Measurements from ENCODE around the gene TSPOAP1.

Gene TSPOAP1, protein sequence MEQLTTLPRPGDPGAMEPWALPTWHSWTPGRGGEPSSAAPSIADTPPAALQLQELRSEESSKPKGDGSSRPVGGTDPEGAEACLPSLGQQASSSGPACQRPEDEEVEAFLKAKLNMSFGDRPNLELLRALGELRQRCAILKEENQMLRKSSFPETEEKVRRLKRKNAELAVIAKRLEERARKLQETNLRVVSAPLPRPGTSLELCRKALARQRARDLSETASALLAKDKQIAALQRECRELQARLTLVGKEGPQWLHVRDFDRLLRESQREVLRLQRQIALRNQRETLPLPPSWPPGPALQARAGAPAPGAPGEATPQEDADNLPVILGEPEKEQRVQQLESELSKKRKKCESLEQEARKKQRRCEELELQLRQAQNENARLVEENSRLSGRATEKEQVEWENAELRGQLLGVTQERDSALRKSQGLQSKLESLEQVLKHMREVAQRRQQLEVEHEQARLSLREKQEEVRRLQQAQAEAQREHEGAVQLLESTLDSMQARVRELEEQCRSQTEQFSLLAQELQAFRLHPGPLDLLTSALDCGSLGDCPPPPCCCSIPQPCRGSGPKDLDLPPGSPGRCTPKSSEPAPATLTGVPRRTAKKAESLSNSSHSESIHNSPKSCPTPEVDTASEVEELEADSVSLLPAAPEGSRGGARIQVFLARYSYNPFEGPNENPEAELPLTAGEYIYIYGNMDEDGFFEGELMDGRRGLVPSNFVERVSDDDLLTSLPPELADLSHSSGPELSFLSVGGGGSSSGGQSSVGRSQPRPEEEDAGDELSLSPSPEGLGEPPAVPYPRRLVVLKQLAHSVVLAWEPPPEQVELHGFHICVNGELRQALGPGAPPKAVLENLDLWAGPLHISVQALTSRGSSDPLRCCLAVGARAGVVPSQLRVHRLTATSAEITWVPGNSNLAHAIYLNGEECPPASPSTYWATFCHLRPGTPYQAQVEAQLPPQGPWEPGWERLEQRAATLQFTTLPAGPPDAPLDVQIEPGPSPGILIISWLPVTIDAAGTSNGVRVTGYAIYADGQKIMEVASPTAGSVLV (N-terminal part only)
- 160 to 191 reads per million in 2 donors for total RNA-seq

DNA sequence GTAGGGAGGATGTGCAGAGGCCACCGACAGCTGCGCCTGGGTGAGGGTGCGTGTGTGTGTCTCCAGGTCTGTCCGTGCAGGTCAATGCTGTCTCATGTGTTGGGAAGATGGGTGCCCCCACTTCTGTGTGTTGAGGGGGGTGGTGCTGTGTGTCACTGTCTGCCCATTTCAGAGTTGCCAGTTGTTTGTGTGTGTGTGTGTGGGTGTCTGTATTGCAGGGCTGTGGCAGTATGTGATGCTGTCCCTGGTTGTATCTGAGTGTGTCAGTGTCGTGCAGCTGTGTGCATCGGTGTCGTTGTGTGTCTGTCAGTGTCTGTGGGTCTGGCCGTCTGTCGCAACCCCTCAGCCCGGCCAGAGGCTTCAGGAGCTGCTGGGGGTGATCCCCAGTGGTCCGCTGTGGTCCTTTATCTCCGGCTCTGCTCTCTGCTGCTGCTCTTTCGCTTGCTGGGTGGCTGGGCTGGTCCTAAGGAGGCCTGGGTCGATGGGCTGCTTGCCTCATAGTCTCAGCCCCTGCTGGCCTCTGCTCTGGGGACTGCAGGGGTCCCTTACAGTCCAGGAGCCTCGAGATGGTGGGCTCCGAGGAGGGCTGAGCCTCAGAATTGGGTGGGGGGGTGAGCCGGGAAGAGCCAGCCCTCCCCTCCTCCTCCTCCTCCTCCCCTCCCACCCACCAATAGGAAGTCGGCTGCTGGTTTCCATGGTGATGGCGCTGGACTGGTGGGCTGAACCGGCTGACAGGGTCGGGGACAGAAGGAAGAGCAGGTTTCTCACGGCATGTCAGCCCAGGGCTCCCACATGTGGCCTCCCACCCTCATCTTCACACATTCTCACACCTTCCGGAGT is at the start of gene TSPOAP1:
TSPOAP1 (minus strand) TSS at position 601 of the 840 bp plus-strand sequence. CDS start 875 bp downstream, outside the sequence.
- peak; percentile 31 for DNase-seq

DNA sequence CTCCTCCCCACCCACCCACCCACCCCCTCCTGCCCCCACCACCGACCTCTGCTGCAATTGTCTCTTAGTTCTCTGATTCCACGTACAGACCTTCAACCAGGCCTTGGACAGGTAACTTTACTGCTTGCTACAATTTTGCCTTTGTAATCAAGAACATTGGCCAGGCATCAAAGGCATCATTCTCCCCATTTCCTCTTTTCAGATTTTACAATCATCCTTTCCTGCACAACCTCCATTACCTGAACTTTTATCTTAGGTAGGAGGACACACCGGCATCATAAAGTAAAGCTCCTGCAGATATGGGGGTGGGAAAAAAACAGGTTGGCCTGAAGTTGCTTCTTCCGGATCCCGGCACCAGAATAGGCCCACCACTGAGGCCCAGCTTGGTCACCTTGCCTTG is 49.1 kb upstream of the TSPOAP1 start:
- DNase-seq, result no peak

DNA sequence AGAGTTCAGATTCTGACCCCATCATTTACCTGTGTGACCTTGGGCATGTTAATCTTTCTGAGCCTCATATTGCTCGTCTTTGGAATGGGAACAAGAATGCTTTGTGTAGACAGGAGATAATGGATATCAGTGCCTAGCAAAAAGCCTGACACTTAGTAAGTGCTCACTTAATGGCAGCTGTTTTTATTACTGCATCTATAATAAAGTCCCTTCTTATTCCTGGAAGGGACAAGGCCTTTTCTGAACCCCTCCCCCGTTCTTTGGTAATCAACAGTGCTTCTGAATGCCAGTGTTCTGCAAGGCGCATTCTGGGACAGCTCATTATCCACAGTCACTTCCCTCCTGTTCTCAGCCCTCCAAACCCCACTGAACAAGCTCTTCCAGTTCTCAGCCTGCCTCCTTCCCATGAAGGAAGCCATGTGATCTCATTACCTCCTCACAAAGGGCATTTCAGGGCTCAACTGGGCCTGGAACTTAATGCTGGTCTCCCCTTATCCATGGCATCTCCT is 48.6 kb upstream of the TSPOAP1 start:
- DNase-seq, result no peak

DNA sequence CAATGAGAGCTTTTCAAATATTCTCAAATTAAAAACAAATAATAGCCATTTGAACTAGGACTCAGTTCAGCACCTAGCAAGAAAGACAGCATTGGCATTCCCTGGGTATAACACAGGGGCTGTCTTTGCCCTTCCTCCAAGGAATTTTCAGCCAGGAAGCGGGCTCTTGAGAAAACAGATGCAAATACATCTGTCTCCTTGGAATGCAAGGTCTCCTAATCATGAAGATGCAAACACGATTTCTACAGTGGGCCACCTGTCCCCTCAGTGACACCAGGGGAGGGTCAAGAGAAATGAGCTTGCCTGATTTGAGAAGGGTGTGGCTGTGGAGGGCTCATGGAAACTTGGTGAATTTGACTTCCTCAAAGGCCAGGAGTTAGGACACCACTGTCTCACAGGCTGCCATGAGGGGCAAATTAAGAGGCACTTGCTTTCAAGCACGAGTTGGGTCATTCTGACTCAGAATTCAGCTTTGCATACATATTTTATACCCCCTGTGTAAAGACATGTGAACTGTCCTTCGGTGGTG is 47.9 kb upstream of the TSPOAP1 start:
- DNase-seq, result no peak

DNA sequence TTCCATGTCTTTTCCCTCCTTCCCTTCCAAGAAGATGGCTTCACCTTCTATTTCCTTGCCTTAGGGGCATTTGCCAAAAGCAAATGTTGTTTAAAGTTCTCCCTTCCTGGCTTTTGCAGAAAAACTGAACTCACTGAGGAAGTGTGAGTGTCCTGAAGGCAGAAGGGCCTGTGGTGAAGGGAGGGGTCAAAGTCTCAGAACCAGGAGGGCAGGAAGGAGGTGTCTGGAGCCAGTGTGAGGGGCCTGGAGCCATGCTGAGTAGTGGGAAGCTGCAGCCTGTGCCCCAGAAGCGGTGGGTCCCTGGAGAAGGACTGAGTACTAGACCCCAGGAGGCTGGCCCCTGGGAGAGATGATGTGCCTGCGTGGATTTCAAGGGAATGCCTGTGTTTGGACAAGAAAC is 47.2 kb upstream of the TSPOAP1 start:
- DNase-seq, result no peak

DNA sequence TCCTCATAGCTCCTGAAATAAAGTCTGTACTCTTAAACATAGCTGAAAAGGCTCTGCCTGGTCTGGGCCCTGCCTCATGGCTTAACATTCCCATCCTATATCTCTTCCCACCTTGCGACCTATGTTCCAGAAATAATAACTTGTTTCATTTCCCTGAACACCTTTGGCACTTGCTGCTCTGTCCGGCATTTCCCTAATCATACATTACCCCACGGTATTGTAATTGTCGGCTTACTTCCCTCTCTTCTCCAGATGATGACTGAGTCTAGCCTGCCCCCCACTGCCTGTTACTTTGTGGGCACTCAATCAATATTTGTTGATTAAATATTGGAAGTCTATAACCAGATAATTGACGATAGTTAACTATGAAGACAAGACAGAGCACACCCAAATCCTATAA is 46.7 kb upstream of the TSPOAP1 start:
- DNase-seq, result no peak

DNA sequence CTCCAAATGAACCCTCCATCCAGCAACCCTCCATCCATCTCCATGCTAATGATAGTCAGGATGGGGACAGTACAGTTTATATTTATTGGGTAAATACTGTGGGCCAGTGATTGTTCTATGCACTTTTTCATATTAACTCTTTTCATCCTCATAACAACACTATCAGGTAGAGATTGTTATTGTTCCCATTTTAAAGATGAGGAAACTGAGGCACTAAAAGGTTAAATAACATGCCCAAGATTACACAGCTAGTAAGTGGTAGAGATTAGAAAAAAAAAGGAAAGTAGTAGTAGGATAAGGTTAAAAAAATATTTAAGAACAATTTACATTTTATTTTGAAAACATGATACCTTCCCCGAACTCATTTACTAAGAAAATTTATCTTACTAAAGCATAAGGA is 45.3 kb upstream of the TSPOAP1 start:
- DNase-seq, result no peak

DNA sequence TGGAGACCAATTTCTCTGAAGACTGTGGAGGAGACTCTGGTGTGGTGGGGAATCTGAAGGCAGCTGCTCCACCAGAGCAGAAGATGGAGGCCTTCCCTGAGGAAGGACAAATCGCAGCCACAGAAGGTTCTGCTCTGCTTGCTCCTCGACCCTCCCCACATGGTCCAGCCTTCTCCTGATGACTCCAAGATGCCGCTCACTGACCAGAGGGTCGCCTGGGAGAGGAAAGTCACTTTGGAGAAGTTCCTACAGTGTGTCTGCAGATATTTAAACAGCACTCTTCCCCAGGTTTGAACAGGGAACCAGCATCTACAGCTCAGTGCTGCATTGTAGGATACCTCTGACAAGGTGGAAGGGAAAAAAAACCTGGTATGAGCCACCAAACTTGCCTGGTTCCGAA is 44.4 kb upstream of the TSPOAP1 start:
- no peak for DNase-seq

DNA sequence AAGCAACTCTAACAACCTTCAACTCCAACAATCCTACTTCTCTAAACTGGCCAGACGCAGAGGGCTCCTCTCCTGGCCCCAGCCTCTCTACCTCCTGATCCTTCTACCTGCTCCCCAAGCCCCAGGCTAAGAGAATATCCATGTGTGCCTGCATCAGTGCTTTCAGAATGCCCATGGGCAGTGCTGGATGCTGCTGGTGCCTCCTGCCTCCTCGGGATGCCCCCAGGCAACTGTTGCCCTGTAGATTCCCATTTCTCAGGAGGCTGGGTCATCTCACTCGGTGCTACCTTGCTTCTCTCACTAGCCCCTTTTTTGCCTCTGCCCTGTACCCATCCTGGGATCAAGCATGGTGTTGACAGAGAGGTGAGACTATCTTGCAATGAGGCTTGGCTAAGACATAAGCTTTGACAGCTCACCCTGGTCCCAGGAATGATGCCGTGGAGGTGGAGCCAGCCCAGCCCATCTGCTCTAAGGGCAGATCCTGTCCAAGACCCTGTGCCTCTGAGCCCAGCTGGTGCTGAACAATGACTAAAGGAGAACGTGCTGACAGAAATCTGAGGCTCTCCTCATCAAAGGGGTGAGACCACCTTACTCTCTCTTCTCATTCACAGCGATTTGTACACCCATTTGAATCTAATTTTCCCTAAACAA is 42.8 kb upstream of the TSPOAP1 start:
- DNase-seq, result no peak

DNA sequence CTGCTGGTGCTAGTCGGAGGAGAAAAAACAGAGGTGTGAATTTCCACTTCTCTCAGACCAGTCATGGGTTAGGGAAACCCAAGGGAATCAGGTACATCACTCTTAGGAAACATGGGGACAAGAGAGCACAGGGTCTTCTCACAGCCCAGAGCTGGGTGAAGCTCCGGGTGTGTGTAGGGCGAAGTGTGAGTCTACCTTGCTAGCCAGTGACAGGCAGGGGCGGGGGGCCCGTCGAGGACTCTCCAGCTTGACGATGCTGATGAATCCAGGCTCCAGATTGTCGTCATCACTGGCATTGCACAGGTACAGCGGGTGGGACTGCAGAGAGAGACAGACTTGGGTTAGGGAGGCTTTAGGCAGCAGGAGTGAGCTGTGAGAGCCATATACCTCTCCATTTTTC is 42.1 kb upstream of the TSPOAP1 start:
- DNase-seq, result no peak

DNA sequence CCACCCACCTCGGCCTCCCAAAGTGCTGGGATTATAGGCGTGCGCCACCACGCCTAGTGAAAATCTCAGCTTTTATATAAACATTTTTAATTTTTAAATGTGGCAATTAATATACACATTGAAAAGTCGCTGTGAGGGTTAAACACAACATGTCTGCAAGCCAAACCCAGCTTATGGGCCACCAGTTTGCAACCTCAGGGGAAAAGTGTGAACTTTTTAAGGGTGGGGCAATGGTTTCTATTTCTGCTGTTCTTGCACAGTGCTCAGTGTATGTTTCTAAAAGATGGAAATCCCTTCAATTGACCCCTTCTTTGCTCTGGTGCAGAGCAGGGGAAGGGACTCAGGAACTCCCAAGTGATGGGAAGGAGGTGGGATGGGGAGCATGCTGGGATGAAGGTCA is 41.7 kb upstream of the TSPOAP1 start:
- no peak for DNase-seq

DNA sequence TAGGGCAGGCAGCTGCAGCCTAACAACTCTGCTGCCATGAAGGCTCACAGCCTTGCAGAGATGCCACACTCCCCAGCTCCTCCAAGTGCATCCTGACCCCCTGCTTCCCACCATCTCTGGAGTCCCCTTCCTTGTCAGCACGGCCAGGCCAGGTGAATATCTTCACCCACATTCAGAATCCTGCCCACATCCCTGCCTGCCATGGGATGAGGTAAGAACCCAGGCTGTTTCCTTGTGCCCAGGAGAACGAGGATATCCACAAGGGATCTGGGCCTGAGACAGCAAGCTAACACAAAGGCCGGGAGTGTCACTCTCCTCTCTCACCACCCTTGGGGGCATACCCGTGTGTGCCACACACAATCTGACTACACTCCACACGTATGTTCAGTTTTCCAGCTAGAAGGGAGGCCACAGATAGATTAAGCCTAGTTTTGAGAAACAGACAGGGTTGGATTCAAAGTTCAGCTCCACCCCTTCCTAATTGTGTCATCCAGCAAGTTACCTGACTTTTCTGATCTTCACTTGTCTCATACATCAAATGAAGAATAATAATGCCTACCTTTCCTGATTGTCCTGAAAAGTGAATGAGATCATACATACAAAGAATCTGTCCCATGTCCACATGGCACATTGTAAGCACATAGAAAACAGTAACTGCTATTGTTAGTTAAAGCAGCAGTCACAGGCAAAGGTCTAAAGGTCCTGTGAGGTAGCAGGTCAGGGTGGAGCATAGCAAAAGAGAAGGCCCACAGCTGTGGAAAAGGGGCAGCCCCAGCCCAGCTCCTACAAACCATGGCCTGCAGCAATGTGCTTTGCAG is 40.8 kb upstream of the TSPOAP1 start:
- DNase-seq, result no peak

DNA sequence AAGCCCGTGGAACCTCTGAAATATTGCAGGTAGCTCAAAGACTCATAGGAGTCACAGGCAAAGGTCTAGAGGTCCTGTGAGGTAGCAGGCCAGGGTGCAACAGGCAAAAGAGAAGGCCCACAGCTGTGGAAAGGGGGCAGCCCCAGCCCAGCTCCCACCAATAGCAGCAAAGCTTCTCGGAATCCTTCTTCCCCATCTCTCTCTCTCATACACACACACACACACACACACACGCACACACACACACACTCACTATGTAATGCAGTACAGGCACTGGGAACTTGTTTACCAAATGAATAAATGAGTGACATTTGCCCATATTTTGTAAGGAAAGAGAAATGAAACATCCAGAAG is 40.2 kb upstream of the TSPOAP1 start:
- DNase-seq, result no peak

DNA sequence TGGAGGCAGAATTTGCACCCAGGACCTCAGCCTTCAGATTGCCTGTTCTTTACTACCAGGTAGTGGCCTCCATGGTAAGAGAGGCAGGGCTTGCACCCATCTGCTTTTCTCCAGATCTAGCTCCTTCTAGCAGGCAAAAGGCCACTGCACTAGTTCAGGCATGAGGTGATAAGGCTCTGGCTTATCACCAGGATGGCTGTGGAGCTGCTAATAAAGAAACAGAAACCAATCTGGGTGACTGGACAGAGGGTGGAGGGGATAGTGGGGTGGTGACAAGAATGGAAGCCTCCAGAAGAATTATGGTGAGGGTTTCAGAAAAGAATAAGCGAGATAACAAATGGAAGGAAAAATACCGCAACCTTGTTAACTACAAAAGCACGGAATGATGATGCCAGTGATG is 38.9 kb upstream of the TSPOAP1 start:
- no peak for DNase-seq

DNA sequence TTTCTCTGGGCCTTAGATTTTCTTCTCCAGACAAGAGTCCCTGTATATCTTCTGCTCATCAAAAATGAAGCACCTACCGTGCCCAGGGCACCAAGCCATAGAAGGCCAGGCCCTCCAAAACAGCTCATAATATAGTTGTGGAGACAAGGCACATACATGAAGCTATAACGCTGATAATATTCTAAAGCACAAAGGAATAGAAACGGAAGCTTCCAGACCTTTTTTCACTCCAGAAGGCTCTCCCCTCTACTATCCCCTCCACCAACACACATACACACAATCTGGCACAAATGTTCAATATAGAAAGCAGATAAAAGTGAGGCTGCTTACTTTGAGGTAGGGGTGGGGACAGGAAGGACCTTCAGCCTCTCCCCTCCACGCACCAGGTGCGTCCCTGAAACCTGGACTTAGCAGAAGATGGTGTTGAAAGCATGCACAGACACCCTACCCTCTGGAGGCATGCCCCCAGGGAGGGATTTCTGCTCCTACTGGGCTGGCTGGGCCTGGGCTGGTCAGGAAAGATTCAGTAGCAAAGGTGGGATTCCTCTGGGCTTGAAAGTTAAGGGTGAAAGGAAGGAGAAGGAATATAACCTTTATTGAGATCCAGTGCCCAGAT is 37.5 kb upstream of the TSPOAP1 start:
- DNase-seq, result no peak

DNA sequence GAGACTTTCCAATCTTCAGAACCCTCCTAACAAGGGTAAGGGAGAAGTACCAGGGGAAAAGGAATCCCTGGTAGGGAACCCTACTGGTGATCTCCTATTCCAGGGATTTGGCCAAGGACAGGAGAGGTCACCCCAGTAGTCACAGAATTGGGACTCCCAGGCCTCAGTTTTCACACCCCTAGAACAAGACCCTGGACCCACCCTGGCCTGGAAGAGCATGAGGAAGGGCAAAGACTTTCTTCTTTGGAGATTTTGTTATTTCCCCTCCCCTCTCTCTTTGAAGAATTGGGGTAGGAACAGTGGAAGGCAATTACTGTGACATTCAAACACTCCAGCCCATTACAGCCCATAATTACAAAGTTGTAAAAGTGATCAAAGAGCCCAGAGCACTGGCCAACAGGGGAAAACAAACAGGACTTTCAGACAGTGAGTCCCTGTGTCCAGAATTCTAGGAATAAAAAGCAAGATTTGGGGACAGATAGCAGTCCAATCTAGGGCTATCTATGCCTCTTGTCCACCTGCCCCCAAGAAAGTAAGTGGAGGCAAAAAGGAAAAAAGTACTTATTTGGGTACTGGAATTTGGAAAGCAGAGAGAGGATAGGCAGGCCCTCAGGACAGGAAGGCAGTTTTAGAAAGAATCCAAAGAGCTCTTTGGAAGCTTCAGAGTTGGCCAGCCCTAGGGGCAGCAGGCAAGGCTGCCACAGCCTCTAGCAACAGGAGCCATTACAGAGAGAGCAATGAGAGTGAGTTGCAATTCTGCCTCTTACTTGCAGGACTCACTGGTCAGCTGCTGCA is 36.8 kb upstream of the TSPOAP1 start:
- DNase-seq, result no peak

DNA sequence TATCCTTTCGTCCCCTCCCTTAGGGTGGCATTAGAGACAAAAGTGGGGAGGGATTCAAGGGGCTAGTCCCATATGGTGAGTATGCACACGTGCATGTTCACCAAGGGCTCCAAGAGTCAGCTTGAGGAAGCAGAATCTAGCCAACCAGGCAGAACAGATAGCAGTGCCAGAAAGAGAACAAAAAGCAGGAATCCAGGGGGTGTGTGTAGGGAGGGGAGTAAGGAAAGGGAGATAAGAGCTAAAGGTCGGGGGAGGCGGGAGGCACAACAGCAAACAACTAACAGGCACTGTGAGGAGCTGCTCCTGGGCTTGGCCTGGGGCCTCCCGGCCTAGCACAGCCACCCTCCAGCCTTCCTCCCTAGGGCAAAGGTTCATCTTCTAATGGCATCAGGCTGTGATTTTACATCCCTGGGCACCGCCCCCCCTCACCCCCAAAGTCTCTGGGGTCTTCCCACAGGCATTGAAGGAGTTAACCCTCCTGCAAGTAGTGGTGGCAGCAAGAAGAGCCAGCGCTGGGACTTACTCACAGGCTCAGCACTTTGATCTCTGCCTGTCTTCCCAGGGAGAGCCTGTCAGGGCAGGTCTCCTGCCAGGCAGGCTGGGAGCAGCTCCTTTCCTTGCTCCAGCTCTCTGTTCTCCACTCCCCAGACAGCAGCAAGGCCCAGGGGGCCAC is 35.8 kb upstream of the TSPOAP1 start:
- no peak for DNase-seq

DNA sequence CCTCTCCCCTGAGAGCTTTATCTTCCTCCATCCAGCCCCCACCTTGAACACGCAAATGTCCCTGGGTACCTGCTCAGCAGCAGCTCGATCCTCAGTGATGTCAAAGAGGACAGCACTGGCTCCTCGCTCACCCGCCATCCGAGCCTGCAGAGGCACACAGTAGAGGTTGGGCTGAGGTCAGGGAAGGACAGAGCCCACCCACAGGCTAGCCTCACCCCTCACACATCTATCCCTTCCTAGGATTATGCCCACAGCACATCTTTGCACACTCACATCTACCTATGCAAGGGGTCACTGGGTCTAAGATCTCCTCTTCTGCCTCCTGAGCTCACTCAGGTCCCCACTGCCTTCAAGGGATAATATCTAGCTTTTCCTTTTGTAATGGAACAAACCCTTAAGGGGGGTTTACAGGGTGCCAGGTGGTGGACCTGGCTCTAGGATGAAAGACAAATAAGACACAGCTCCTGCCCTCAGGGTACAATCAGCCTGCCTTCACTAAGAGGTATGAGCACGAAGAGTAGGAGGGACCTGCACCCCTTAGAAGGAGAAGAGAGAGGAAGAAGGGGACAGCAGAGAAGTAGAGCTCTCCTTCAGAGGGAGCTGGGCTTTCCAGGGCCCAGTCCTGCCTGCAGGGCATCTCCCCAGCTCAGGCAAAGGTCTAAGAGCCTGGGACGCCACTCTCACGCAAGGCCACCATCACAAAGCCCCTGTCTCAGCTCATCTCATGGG is 35.0 kb upstream of the TSPOAP1 start:
- no peak for DNase-seq
